T-helper 2 cell (primary cell): ENCODE measurements around the gene BICC1.

ENCODE experiments used
- DNase-seq, 5 experiments: peaks; one replicate each; pipeline versions ENCODE4 v3.0.0 to v3.0.0-alpha.2; 2012 to 2022

BICC1 gene

GRCh38 chr10:58784361-58784760 is 271.7 kb downstream of the BICC1 start:
- DNase-seq, result no peak

- DNase-seq, result no peak
Observed at GRCh38 chr10:58785354-58785753, 272.7 kb downstream of the BICC1 start.

- DNase-seq, result no peak
Observed at GRCh38 chr10:58791137-58791536, 278.5 kb downstream of the BICC1 start.

- DNase-seq, result no peak
Observed at GRCh38 chr10:58795560-58795959, 282.9 kb downstream of the BICC1 start.

GRCh38 chr10:58796242-58796641 is 283.6 kb downstream of the BICC1 start:
- no peak for DNase-seq

GRCh38 chr10:58796824-58797223 is 284.2 kb downstream of the BICC1 start:
- DNase-seq, result no peak

- DNase-seq, result no peak
Observed at GRCh38 chr10:58797356-58797755, 284.7 kb downstream of the BICC1 start.

GRCh38 chr10:58802047-58802446 is 289.4 kb downstream of the BICC1 start:
- no peak for DNase-seq

- no peak for DNase-seq
Observed at GRCh38 chr10:58806323-58806722, 293.7 kb downstream of the BICC1 start.

- DNase-seq, result no peak
Observed at GRCh38 chr10:58806970-58807628, 294.4 kb downstream of the BICC1 start.

GRCh38 chr10:58807629-58808022 is 295.0 kb downstream of the BICC1 start:
- DNase-seq, result no peak

- DNase-seq, result no peak
Observed at GRCh38 chr10:58810751-58811150, 298.1 kb downstream of the BICC1 start.

- no peak for DNase-seq
Observed at GRCh38 chr10:58813573-58813972, 300.9 kb downstream of the BICC1 start.

GRCh38 chr10:58817201-58817846 is 304.7 kb downstream of the BICC1 start:
- DNase-seq, result no peak

- DNase-seq, result no peak
Observed at GRCh38 chr10:58818900-58819299, 306.2 kb downstream of the BICC1 start.

- peak in 1 of 5 experiments; percentile 55 for DNase-seq
Observed at GRCh38 chr10:58820386-58820785, 307.7 kb downstream of the BICC1 start.

- no peak for DNase-seq
Observed at GRCh38 chr10:58820861-58821751, 308.4 kb downstream of the BICC1 start.

GRCh38 chr10:58821752-58822056 is 309.0 kb downstream of the BICC1 start:
- no peak for DNase-seq

- DNase-seq, result no peak
Observed at GRCh38 chr10:58823983-58824382, 311.3 kb downstream of the BICC1 start.

- no peak for DNase-seq
Observed at GRCh38 chr10:58824396-58824795, 311.7 kb downstream of the BICC1 start.

- no peak for DNase-seq
Observed at GRCh38 chr10:58826694-58827093, 314.0 kb downstream of the BICC1 start.

- no peak for DNase-seq
Observed at GRCh38 chr10:58827381-58827780, 314.7 kb downstream of the BICC1 start.

- DNase-seq, result no peak
Observed at GRCh38 chr10:58829839-58830238, 317.2 kb downstream of the BICC1 start.

GRCh38 chr10:58830697-58831096 is 318.0 kb downstream of the BICC1 start:
- DNase-seq, result no peak
